IMR-90 (cell line): Measurements from ENCODE around the gene TTLL11.

ENCODE experiments used
- BHLHE40 ChIP-seq: fragments of 150-350 bp; IDR thresholded peaks from 2 replicates; pipeline ENCODE4 v1.6.1; 2016; ENCODE audit warnings: mild to moderate bottlenecking, low read depth, low read length
- CEBPB ChIP-seq: IDR thresholded peaks from 2 replicates; pipeline ENCODE4 v1.6.1; 2012; ENCODE audit warnings: low read depth, low read length, improper control_type of control experiment
- CHD1 ChIP-seq: IDR thresholded peaks from 2 replicates; pipeline ENCODE4 v1.6.1; 2012; ENCODE audit warnings: low read depth, low read length, improper control_type of control experiment
- CTCF ChIP-seq: conservative IDR thresholded peaks from 2 replicates; pipeline ENCODE4 v1.5.1; 2012; ENCODE audit warnings: mild to moderate bottlenecking, low read depth, low read length, improper control_type of control experiment
- ELK1 ChIP-seq: fragments of 150-350 bp; IDR thresholded peaks from 2 replicates; pipeline ENCODE4 v1.6.1; 2016; ENCODE audit warnings: low read depth, mild to moderate bottlenecking, low read length, moderate library complexity, borderline replicate concordance
- FOS ChIP-seq: fragments of 150-350 bp; IDR thresholded peaks from 2 replicates; pipeline ENCODE4 v1.6.1; 2016; ENCODE audit warnings: low read depth, low read length
- MXI1 ChIP-seq: IDR thresholded peaks from 2 replicates; pipeline ENCODE4 v1.6.1; 2012; ENCODE audit warnings: low read depth, mild to moderate bottlenecking, low read length, moderate library complexity, borderline replicate concordance
- POLR2A ChIP-seq: IDR thresholded peaks from 2 replicates; pipeline ENCODE4 v1.6.1; 2012; ENCODE audit warnings: mild to moderate bottlenecking, low read depth, low read length
- RCOR1 ChIP-seq: IDR thresholded peaks from 2 replicates; pipeline ENCODE4 v1.6.1; 2012; ENCODE audit warnings: mild to moderate bottlenecking, low read length, improper control_type of control experiment; ENCODE audit not compliant: insufficient replicate concordance
- SMC3 ChIP-seq: fragments of 150-350 bp; IDR thresholded peaks from 2 replicates; pipeline ENCODE4 v1.6.1; 2016; ENCODE audit warnings: low read depth, mild to moderate bottlenecking, antibody characterized with exemption, low read length, moderate library complexity
- USF2 ChIP-seq: fragments of 150-350 bp; IDR thresholded peaks from 2 replicates; pipeline ENCODE4 v1.6.1; 2017; ENCODE audit warnings: mild to moderate bottlenecking, antibody characterized with exemption, low read length, low read depth

- TF ChIP-seq CTCF (no peak), POLR2A (no peak), SMC3 (no peak), MXI1 (no peak), USF2 (no peak), CEBPB (no peak), ELK1 (no peak), CHD1 (no peak), RCOR1 (no peak), BHLHE40 (no peak), FOS (no peak)
Measured at GRCh38 chr9:121917375-121918335, 175.5 kb downstream of the TTLL11 start.
